Measurements from ENCODE around the gene FREM2.

Gene FREM2

DNA sequence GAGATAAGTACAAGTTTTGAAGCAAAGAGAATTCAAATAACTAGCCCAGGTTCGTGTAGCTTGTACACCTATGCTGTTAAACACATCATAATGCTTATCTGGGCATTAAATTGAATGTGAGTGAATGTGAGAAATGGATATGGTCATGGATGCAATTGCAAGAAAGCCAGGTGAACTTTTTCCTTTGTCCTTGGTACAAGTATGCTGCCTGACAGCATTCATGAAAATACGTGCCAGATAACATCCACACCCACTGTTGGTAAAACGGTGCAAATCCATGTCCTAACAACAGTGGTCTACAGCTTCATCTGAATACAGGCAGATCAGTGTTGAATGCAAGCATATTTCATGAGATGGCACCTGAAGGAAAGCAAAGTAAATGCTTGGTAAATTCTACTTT, 181.5 kb downstream of the FREM2 start:
- POLR2A ChIA-PET = no interaction called here
- TF ChIP-seq ZNF19 (tag by site-specific recombination; IDR thresholded peaks at IDR 0.05; ENCODE audit: low read depth) = no peak
- TF ChIP-seq, protein P1, sequence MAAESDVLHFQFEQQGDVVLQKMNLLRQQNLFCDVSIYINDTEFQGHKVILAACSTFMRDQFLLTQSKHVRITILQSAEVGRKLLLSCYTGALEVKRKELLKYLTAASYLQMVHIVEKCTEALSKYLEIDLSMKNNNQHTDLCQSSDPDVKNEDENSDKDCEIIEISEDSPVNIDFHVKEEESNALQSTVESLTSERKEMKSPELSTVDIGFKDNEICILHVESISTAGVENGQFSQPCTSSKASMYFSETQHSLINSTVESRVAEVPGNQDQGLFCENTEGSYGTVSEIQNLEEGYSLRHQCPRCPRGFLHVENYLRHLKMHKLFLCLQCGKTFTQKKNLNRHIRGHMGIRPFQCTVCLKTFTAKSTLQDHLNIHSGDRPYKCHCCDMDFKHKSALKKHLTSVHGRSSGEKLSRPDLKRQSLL (tag by site-specific recombination; IDR thresholded peaks at IDR 0.05) = no peak
- no peak for TF ChIP-seq TSHZ1 (tag by site-specific recombination; IDR thresholded peaks at IDR 0.05; ENCODE audit: borderline replicate concordance)
- TF ChIP-seq, protein P2, sequence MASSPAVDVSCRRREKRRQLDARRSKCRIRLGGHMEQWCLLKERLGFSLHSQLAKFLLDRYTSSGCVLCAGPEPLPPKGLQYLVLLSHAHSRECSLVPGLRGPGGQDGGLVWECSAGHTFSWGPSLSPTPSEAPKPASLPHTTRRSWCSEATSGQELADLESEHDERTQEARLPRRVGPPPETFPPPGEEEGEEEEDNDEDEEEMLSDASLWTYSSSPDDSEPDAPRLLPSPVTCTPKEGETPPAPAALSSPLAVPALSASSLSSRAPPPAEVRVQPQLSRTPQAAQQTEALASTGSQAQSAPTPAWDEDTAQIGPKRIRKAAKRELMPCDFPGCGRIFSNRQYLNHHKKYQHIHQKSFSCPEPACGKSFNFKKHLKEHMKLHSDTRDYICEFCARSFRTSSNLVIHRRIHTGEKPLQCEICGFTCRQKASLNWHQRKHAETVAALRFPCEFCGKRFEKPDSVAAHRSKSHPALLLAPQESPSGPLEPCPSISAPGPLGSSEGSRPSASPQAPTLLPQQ (tag by site-specific recombination; IDR thresholded peaks at IDR 0.05) = no peak
- TF ChIP-seq ZNF302 (tag by site-specific recombination; IDR thresholded peaks at IDR 0.05; ENCODE audit: low read depth) = no peak
- TF ChIP-seq ZNF548 (tag by site-specific recombination; IDR thresholded peaks at IDR 0.05) = no peak
- TF ChIP-seq MZF1 (tag by site-specific recombination; IDR thresholded peaks at IDR 0.05; ENCODE audit: borderline replicate concordance) = no peak
- TF ChIP-seq ZNF473 (tag by site-specific recombination; IDR thresholded peaks at IDR 0.05) = no peak
- TF ChIP-seq PRDM6 (tag by site-specific recombination; IDR thresholded peaks at IDR 0.05) = no peak
- TF ChIP-seq ZNF747 (tag by site-specific recombination; IDR thresholded peaks at IDR 0.05) = no peak
- TF ChIP-seq ZNF146 (tag by site-specific recombination; IDR thresholded peaks at IDR 0.05) = no peak
- TF ChIP-seq, protein P3, sequence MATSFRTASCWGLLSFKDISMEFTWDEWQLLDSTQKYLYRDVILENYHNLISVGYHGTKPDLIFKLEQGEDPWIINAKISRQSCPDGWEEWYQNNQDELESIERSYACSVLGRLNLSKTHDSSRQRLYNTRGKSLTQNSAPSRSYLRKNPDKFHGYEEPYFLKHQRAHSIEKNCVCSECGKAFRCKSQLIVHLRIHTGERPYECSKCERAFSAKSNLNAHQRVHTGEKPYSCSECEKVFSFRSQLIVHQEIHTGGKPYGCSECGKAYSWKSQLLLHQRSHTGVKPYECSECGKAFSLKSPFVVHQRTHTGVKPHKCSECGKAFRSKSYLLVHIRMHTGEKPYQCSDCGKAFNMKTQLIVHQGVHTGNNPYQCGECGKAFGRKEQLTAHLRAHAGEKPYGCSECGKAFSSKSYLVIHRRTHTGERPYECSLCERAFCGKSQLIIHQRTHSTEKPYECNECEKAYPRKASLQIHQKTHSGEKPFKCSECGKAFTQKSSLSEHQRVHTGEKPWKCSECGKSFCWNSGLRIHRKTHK (tag by site-specific recombination; IDR thresholded peaks at IDR 0.05) = no peak
- Histone ChIP-seq H3K36me3 (ENCODE audit: control insufficient read depth in 2 of 2, insufficient read depth in 1 of 2, low read length in 2 of 2) (no peaks in the 10 kb centered on the region), H3K9me3 (ENCODE audit: control insufficient read depth, insufficient read depth, low read depth, low read length) (no peaks in the 10 kb centered on the region), H3K4me1 (ENCODE audit: control insufficient read depth, insufficient read depth, low read length) (no peaks in the 10 kb centered on the region), H3K27ac (ENCODE audit: extremely low read depth, low read depth, low read length) (no peak overlapping the region), H3K4me3 (ENCODE audit: low read depth, low read length) (no peak overlapping the region)
- CTCF ChIA-PET = no interaction called here

DNA sequence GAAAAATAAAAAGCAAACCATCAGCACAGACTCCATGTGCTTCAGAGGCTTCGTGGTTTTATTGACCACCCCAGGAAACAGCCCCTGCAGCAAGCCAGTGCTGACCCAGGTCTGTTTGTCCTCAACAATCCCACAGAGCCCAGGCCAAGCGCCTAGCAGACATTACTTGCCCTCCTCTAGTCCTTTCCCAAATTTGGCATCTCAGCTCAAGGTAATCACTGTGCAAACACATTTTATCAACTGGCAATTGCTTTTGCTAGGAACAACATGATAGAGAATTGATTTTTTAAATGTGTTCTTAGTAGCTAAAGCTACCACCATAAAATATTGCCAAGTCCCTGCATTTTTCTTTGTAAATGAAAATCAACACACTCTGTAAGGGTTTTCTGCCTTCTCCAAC, 182.0 kb downstream of the FREM2 start:
- H3K27ac ChIP-seq (ENCODE audit: extremely low read depth, low read depth, low read length) = no peak overlapping the region
- H3K9me3 ChIP-seq (ENCODE audit: control insufficient read depth, insufficient read depth, low read depth, low read length) = no peaks in the 10 kb centered on the region
- no peaks in the 10 kb centered on the region for H3K36me3 ChIP-seq (ENCODE audit: control insufficient read depth in 2 of 2, insufficient read depth in 1 of 2, low read length in 2 of 2)
- no peak overlapping the region for H3K4me3 ChIP-seq (ENCODE audit: low read depth, low read length)
- ChIA-PET CTCF (no interaction called here), POLR2A (no interaction called here)
- H3K4me1 ChIP-seq (ENCODE audit: control insufficient read depth, insufficient read depth, low read length) = no peaks in the 10 kb centered on the region
- TF ChIP-seq, protein P4, sequence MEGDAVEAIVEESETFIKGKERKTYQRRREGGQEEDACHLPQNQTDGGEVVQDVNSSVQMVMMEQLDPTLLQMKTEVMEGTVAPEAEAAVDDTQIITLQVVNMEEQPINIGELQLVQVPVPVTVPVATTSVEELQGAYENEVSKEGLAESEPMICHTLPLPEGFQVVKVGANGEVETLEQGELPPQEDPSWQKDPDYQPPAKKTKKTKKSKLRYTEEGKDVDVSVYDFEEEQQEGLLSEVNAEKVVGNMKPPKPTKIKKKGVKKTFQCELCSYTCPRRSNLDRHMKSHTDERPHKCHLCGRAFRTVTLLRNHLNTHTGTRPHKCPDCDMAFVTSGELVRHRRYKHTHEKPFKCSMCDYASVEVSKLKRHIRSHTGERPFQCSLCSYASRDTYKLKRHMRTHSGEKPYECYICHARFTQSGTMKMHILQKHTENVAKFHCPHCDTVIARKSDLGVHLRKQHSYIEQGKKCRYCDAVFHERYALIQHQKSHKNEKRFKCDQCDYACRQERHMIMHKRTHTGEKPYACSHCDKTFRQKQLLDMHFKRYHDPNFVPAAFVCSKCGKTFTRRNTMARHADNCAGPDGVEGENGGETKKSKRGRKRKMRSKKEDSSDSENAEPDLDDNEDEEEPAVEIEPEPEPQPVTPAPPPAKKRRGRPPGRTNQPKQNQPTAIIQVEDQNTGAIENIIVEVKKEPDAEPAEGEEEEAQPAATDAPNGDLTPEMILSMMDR (tag by site-specific recombination; IDR thresholded peaks at IDR 0.05) = no peak
- TF ChIP-seq ZNF10 (tag by site-specific recombination; IDR thresholded peaks at IDR 0.05) (no peak), SP7 (tag by site-specific recombination; IDR thresholded peaks at IDR 0.05) (no peak), ZNF354C (tag by site-specific recombination; IDR thresholded peaks at IDR 0.05; ENCODE audit: borderline replicate concordance, low read depth) (no peak), ZNF133 (tag by site-specific recombination; IDR thresholded peaks at IDR 0.05) (no peak), ZNF239 (tag by site-specific recombination; IDR thresholded peaks at IDR 0.05) (no peak), ZNF449 (tag by site-specific recombination; IDR thresholded peaks at IDR 0.05) (no peak), ZNF488 (tag by site-specific recombination; IDR thresholded peaks at IDR 0.05) (no peak)
